Ovary (tissue), 3 donors: ENCODE data around the gene DAP.

ENCODE experiments used
- EP300 ChIP-seq: sonication (generic); formaldehyde crosslinking; IDR thresholded peaks from one replicate; pipeline ENCODE4 v1.6.1; 2017; ENCODE audit warnings: antibody characterized with exemption
- TF ChIP-seq, protein P1 (sequence below), 3 donors: fragments of 450-650 bp in 2 of 3; fragments of 200-600 bp in 1 of 3; IDR thresholded peaks; one replicate each; pipeline versions ENCODE4 v1.5.1 to v1.8.0; 2016 to 2022; ENCODE audit warnings: antibody characterized with exemption in 3 of 3, mild to moderate bottlenecking in 1 of 3
- donor health status: DM: no; HTN: no; CAD: no.

DNA sequence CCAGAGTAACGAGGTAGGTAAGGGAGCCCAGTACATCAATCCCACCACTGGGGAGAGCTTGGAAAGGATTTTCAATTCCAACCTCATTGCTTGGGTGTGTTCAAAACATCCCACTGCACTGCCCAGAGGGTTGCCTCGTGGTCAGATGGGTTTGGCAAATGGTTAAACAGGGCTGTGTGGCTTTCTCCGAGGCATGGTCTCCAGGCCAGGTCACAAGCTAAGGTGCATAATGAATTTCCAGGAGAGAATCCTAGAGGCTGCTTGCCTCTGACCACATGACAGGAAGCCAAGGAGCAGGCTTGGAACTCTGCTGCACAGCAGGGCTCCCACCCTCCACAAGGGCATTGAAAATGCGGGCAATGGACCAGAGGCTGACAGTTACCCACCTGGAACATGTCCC lies 51.6 kb downstream of the DAP start:
- TF ChIP-seq, protein P1, sequence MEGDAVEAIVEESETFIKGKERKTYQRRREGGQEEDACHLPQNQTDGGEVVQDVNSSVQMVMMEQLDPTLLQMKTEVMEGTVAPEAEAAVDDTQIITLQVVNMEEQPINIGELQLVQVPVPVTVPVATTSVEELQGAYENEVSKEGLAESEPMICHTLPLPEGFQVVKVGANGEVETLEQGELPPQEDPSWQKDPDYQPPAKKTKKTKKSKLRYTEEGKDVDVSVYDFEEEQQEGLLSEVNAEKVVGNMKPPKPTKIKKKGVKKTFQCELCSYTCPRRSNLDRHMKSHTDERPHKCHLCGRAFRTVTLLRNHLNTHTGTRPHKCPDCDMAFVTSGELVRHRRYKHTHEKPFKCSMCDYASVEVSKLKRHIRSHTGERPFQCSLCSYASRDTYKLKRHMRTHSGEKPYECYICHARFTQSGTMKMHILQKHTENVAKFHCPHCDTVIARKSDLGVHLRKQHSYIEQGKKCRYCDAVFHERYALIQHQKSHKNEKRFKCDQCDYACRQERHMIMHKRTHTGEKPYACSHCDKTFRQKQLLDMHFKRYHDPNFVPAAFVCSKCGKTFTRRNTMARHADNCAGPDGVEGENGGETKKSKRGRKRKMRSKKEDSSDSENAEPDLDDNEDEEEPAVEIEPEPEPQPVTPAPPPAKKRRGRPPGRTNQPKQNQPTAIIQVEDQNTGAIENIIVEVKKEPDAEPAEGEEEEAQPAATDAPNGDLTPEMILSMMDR (IDR thresholded peaks at IDR 0.05) = no peak
- no peak for TF ChIP-seq EP300
